SJSA1 (cell line): ENCODE measurements around the gene CSNK1G1. TPM values are rescaled to one million over a fixed set of nuclear protein-coding genes. Genes with fewer than 3 reads are reported as not detected.

Experiments
- DNase-seq, 2 experiments: peaks; one replicate each; pipeline ENCODE4 v3.0.0-alpha.2; 2015 to 2020; ENCODE audit warnings: low spot score in 2 of 2, low read depth in 1 of 2
- H3K27ac ChIP-seq: fragments of 250-450 bp; sonication (Bioruptor Pico); 2 replicates; pipeline ENCODE4 v1.5.1; 2020; ENCODE audit warnings: mild to moderate bottlenecking, moderate library complexity
- H3K27me3 ChIP-seq: fragments of 250-450 bp; sonication (Bioruptor Pico); replicated peaks from 2 replicates; pipeline ENCODE4 v1.5.1; 2020; ENCODE audit warnings: mild to moderate bottlenecking, moderate library complexity
- H3K36me3 ChIP-seq: fragments of 250-450 bp; sonication (Bioruptor Pico); 2 replicates; pipeline ENCODE4 v1.5.1; 2020; ENCODE audit warnings: mild to moderate bottlenecking
- H3K4me1 ChIP-seq: fragments of 250-450 bp; sonication (Bioruptor Pico); replicated peaks from 2 replicates; pipeline ENCODE4 v1.6.1; 2021; ENCODE audit warnings: mild to moderate bottlenecking
- H3K4me3 ChIP-seq: fragments of 250-450 bp; sonication (Bioruptor Pico); 2 replicates; pipeline ENCODE4 v1.5.1; 2020; ENCODE audit warnings: mild to moderate bottlenecking
- H3K9me3 ChIP-seq: fragments of 250-450 bp; sonication (Bioruptor Pico); replicated peaks from 2 replicates; pipeline ENCODE4 v1.5.1; 2020; ENCODE audit warnings: mild to moderate bottlenecking
- total RNA-seq: library from RNA; depleted of rRNA; stranded (reverse); fragments of >200 nt; shearing (Covaris generic); gene quantifications from 2 replicates; pipeline ENCODE4 v1.2.3, GENCODE V29; 2014

CSNK1G1 gene
- total RNA-seq, 1 experiment from 2014 or later = 14.2 TPM

- Histone ChIP-seq H3K9me3 (no peaks in the 10 kb centered on the region), H3K27ac (no peak overlapping the region), H3K4me1 (no peaks in the 10 kb centered on the region), H3K36me3 (no peaks in the 10 kb centered on the region), H3K4me3 (no peak overlapping the region), H3K27me3 (no peaks in the 10 kb centered on the region)
- no peak for DNase-seq
These were observed 92.4 kb downstream of the CSNK1G1 start for GRCh38 chr15:64263567-64263966.

GRCh38 chr15:64256051-64256450 lies 99.9 kb downstream of the CSNK1G1 start:
- Histone ChIP-seq H3K9me3 (no peaks in the 10 kb centered on the region), H3K4me1 (peaks cover 7% of the 10 kb centered on the region), H3K36me3 (0 out of 2 replicates have a peak, but pooled peaks cover 5% of the 10 kb centered on the region), H3K27ac (no peak overlapping the region), H3K27me3 (no peaks in the 10 kb centered on the region), H3K4me3 (no peak overlapping the region)
- no peak for DNase-seq

DNA sequence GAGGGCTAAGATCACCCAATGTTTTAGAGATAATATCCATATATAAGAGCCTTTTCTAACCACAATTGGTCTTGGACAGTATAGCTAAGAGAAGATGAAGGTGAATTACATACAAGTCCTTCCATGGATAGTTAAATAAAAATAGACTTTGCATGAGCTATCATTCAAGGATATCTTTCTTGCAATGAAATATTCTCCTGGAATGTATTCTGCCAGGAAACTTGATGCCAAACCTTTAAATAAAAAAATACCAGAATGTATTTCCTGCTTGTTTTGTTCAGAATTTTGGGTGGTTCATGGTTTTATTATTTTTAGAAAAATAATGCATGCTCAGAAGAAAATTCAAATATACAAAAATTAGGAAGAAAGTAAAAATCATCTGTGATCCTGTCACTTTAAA lies 104.3 kb downstream of the CSNK1G1 start:
- Histone ChIP-seq H3K27ac (no peak overlapping the region), H3K36me3 (0 out of 2 replicates have a peak, but pooled peaks cover 1% of the 10 kb centered on the region), H3K27me3 (no peaks in the 10 kb centered on the region), H3K4me3 (no peak overlapping the region), H3K4me1 (peaks cover 45% of the 10 kb centered on the region), H3K9me3 (no peaks in the 10 kb centered on the region)
- no peak for DNase-seq

GRCh38 chr15:64251121-64251520 lies 104.9 kb downstream of the CSNK1G1 start:
- peak; percentile 50 to 60 for DNase-seq
- peaks cover 51% of the 10 kb centered on the region for H3K4me1 ChIP-seq
- H3K27me3 ChIP-seq = no peaks in the 10 kb centered on the region
- H3K9me3 ChIP-seq = no peaks in the 10 kb centered on the region
- no peak overlapping the region for H3K27ac ChIP-seq
- no peak overlapping the region for H3K4me3 ChIP-seq
- H3K36me3 ChIP-seq = no peaks in the 10 kb centered on the region

DNA sequence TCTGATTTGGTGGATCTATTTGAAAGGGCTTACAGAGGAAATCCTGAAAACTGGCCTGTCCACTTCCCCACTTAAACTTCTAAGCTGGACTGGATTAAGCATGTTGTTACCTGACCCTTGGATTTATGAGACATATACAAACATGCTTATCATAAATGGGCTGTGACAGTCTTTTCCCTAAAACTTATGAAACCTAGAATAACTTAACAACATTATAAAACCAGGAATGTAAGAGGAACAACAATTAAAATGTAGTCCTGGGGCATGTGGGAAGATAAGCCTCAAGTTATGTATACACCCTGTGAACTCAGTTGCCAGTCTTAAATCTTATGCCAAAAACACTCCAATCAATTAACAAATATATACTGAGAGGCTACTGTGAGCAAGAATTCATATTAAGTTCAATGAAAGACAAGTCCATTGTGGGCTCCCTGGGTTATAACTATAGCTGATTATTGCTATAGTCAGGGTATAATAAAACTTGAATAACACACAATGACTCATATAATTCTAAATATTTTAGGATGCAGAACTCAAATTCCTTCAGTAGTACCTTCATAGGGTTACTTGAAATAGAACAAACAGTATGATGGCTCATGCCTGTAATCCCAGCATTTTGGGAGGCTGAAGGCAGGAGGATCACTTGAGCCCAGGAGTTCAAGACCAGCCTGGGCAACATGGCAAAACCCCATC lies 105.9 kb downstream of the CSNK1G1 start:
- DNase-seq = peak in 1 of 2 experiments; percentile 15
- H3K27ac ChIP-seq = no peak overlapping the region

DNA sequence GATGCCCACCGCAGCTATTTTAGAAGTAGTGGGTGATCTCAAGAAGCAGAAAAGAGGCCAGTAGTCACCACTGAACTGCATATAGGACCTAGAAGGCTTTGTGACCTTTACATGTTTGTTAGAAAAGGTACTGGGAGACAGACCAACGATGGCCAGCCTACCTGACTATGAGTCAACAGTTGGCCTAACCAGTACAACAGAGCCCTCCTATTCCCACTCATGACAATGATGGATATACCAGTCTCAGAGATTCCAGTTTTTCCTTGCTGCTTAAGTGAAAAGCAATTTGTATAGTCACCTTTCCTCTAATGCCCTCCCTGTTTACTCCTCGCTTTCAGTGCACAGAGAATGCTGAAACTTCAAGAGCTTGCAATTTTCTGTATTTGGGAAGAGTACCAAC lies 106.6 kb downstream of the CSNK1G1 start:
- no peaks in the 10 kb centered on the region for H3K36me3 ChIP-seq
- H3K9me3 ChIP-seq = no peaks in the 10 kb centered on the region
- no peak for DNase-seq
- no peaks in the 10 kb centered on the region for H3K27me3 ChIP-seq
- H3K4me1 ChIP-seq = peaks cover 51% of the 10 kb centered on the region
- H3K4me3 ChIP-seq = no peak overlapping the region
- no peak overlapping the region for H3K27ac ChIP-seq

More for the DNA sequence above, 105.9 kb downstream of the CSNK1G1 start:
- H3K4me3 ChIP-seq = no peak overlapping the region
- H3K4me1 ChIP-seq = peaks cover 51% of the 10 kb centered on the region
- no peaks in the 10 kb centered on the region for H3K9me3 ChIP-seq
- H3K27me3 ChIP-seq = no peaks in the 10 kb centered on the region
- H3K36me3 ChIP-seq = no peaks in the 10 kb centered on the region

DNA sequence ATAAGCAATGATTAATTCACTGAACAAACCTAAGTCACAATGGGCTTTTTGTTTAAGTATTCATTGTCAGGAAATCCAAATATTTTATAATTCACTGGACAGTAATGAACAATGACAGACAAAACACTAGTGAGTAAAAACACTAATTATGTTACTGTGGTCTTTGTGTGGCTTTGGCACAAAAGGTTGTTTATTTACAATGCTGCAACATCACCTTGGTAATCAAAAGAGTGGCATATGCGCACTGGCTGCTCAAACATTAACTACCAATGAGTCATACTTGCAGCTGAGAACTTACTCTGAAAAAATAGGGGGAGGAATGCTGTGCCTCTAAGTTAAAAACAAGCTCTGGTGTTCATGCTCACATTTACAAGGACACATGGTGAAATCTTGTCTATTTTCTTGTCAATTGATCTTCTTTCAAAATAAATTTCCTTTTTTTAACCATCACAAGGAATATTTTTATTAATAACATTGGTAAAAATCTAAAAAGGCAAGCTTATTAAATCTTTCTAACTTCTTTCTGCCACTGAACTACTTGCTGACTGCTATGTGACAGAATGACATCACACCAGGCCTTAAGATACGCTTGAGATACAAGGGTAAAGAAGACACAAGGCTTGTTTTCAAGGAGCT lies 107.9 kb downstream of the CSNK1G1 start:
- no peaks in the 10 kb centered on the region for H3K27me3 ChIP-seq
- peak; percentile 71 to 88 for DNase-seq
- no peak overlapping the region for H3K4me3 ChIP-seq
- peak overlapping the region; percentile 59 for H3K27ac ChIP-seq
- H3K9me3 ChIP-seq = no peaks in the 10 kb centered on the region
- H3K36me3 ChIP-seq = no peaks in the 10 kb centered on the region
- H3K4me1 ChIP-seq = peaks cover 51% of the 10 kb centered on the region

GRCh38 chr15:64247535-64247905 lies 108.5 kb downstream of the CSNK1G1 start:
- DNase-seq = no peak
- Histone ChIP-seq H3K4me3 (no peak overlapping the region), H3K36me3 (no peaks in the 10 kb centered on the region), H3K9me3 (no peaks in the 10 kb centered on the region), H3K27ac (peak overlapping the region; percentile 59), H3K27me3 (no peaks in the 10 kb centered on the region), H3K4me1 (peaks cover 51% of the 10 kb centered on the region)

DNA sequence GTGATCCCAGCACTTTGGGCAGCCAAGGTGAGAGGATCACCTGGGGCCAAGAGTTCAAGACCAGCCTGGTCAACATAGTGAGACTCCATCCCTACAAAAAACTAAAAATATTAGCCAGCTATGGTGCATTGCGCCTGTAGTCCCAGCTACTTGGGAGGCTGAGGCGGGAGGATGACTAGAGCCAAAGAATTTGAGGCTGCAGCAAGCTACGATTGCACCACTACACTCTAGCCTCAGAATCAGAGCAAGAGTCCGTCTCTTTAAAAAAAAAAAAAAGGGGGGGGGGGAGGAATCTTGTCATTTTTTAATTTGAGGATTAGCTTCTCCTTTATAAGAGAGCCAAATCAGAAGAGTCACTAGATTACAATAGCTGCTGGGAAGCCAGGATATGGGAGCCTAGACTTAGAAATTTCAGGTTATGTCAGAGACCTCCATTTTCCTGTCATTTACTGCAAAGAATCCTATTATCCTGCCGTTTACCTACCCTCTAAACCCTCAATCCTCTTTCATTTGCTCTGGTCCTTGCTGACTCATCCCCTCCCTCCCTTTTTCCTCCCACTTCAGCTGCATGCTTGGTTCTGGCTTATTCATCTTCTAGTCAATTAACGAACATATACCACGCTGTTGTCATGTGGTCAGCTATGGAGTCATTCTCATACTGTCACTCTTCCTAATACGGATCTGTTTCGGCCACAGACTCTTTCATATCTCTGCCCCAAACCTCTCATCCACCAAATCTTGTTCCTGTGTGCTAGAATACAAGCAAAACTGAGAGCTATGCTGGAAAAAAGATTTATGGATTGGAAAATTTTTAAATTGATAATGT lies 109.4 kb downstream of the CSNK1G1 start:
- peaks cover 49% of the 10 kb centered on the region for H3K4me1 ChIP-seq
- no peaks in the 10 kb centered on the region for H3K36me3 ChIP-seq
- DNase-seq = peak; percentile 70 to 72
- peak overlapping the region; percentile 59 for H3K27ac ChIP-seq
- no peaks in the 10 kb centered on the region for H3K27me3 ChIP-seq
- H3K4me3 ChIP-seq = no peak overlapping the region
- no peaks in the 10 kb centered on the region for H3K9me3 ChIP-seq

DNA sequence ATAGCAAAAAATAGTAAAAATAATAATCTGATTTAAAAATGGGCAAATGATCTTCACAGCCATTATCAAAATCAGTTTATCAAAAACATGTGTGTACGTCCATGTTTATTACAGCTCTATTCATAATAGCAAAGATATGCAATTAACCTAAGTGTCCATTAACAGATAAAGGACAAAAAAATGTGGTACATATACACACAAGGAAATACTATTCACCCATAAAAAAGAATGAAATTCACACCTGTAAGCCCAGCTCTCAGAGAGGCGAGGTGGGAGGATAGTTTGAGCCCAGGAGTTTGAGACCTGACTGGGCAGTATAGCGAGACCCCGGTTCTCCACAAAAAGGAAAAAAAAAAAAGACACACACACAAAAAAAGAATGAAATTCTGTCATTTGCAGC lies 110.6 kb downstream of the CSNK1G1 start:
- Histone ChIP-seq H3K27ac (no peak overlapping the region), H3K4me1 (peaks cover 37% of the 10 kb centered on the region), H3K9me3 (no peaks in the 10 kb centered on the region), H3K36me3 (no peaks in the 10 kb centered on the region), H3K4me3 (no peak overlapping the region), H3K27me3 (no peaks in the 10 kb centered on the region)
- no peak for DNase-seq

DNA sequence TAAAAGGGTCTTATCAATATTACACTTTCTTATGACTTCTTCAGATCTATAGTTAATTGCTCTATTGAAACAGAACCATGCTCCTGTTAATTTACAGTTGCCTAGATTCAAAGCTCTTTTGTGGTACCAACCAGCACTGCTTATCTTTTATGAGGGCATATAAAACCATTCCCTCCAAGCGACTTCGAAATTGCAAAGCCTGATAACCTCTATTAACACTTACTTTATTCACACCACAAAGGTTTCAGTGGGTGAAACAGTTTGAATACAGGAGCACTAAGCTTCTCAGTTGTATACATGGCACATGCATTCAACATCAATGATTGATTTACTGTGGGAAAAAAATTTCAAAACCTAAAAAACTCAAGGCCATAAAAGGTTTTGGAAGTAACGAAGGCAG lies 118.3 kb downstream of the CSNK1G1 start:
- Histone ChIP-seq H3K9me3 (no peaks in the 10 kb centered on the region), H3K4me3 (no peak overlapping the region), H3K27ac (no peak overlapping the region), H3K27me3 (no peaks in the 10 kb centered on the region), H3K4me1 (peaks cover 2% of the 10 kb centered on the region; the same call in 1 of the 2 replicates), H3K36me3 (no peaks in the 10 kb centered on the region)
- no peak for DNase-seq

- Histone ChIP-seq H3K27me3 (no peaks in the 10 kb centered on the region), H3K4me3 (no peak overlapping the region), H3K36me3 (no peaks in the 10 kb centered on the region), H3K9me3 (no peaks in the 10 kb centered on the region), H3K27ac (no peak overlapping the region), H3K4me1 (peaks cover 5% of the 10 kb centered on the region; the same call in 1 of the 2 replicates)
- no peak for DNase-seq
These were observed 119.6 kb downstream of the CSNK1G1 start for GRCh38 chr15:64236156-64236894.

DNA sequence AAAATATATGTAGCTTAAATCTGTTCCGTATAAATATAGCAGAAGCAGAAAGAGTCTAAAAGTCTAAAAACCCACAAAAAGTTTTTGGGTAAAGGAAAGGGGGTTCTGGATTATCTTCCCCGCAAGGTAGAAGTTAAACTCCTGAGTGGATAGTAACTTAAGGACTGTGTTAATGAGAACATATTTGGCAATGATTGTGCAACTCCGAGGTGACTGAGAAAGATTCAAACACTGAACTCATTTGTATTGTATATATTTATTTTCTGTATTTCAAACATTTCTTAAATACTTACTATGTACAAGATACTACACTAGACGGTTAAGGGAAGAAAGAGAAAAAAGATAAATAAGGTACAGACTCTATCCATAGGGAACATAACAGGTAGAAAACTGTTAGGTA lies 120.4 kb downstream of the CSNK1G1 start:
- no peak overlapping the region for H3K27ac ChIP-seq
- no peaks in the 10 kb centered on the region for H3K9me3 ChIP-seq
- no peak for DNase-seq
- H3K36me3 ChIP-seq = no peaks in the 10 kb centered on the region
- no peaks in the 10 kb centered on the region for H3K27me3 ChIP-seq
- no peak overlapping the region for H3K4me3 ChIP-seq
- H3K4me1 ChIP-seq = peaks cover 5% of the 10 kb centered on the region; the same call in 1 of the 2 replicates
